ENCODE results near the gene LRP1. TPM values are rescaled to one million over a fixed set of nuclear protein-coding genes. Genes with fewer than 3 reads are reported as not detected.

The LRP1 gene
- total and polyA plus RNA-seq, 4 donors, result 87.5 to 375 (median 139) TPM

GRCh38 chr12:57201631-57202030 is 73.3 kb downstream of the LRP1 start:
- H3K36me3 ChIP-seq (ENCODE audit: control insufficient read depth in 4 of 4, insufficient read depth in 3 of 4, low read depth in 1 of 4, low read length in 3 of 4), result peaks cover 60 to 99% (median 76%) of the 10 kb centered on the region in 4 donors

More at GRCh38 chr12:57201631-57202030, 73.3 kb downstream of the LRP1 start:
- H3K9ac ChIP-seq (ENCODE audit: low read depth in 1 of 2, low read length in 2 of 2), result no peak overlapping the region
- no peaks in the 10 kb centered on the region for H3K27me3 ChIP-seq (ENCODE audit: control insufficient read depth in 4 of 4, insufficient read depth in 4 of 4, low read length in 3 of 4)
- DNase-seq (ENCODE audit: low spot score), result no peak
- no peaks in the 10 kb centered on the region for H3K9me3 ChIP-seq (ENCODE audit: control insufficient read depth in 4 of 4, low read length in 3 of 4)
- H3K4me1 ChIP-seq (ENCODE audit: control insufficient read depth in 4 of 4, insufficient read depth in 4 of 4, low read length in 3 of 4), result no peaks in the 10 kb centered on the region
- TF ChIP-seq, protein P1, sequence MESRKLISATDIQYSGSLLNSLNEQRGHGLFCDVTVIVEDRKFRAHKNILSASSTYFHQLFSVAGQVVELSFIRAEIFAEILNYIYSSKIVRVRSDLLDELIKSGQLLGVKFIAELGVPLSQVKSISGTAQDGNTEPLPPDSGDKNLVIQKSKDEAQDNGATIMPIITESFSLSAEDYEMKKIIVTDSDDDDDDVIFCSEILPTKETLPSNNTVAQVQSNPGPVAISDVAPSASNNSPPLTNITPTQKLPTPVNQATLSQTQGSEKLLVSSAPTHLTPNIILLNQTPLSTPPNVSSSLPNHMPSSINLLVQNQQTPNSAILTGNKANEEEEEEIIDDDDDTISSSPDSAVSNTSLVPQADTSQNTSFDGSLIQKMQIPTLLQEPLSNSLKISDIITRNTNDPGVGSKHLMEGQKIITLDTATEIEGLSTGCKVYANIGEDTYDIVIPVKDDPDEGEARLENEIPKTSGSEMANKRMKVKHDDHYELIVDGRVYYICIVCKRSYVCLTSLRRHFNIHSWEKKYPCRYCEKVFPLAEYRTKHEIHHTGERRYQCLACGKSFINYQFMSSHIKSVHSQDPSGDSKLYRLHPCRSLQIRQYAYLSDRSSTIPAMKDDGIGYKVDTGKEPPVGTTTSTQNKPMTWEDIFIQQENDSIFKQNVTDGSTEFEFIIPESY (IDR thresholded peaks at IDR 0.05), result no peak
- no peak for TF ChIP-seq RAD21 (IDR thresholded peaks at IDR 0.05)
- TF ChIP-seq GABPA (IDR thresholded peaks at IDR 0.05 in 1 of 2, conservative IDR thresholded peaks at IDR 0.05 in 1 of 2), result no peak
- TF ChIP-seq FOXA2 (IDR thresholded peaks at IDR 0.05), result no peak
- TF ChIP-seq YY1 (IDR thresholded peaks at IDR 0.05), result no peak
- TF ChIP-seq RXRA (IDR thresholded peaks at IDR 0.05), result no peak
- no peak for TF ChIP-seq HNF4G (IDR thresholded peaks at IDR 0.05)
- TF ChIP-seq, protein P2, sequence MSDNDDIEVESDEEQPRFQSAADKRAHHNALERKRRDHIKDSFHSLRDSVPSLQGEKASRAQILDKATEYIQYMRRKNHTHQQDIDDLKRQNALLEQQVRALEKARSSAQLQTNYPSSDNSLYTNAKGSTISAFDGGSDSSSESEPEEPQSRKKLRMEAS (IDR thresholded peaks at IDR 0.05), result no peak
- no peak for TF ChIP-seq REST (IDR thresholded peaks at IDR 0.05)
- TF ChIP-seq ATF3 (IDR thresholded peaks at IDR 0.05), result no peak
- TF ChIP-seq EGR1 (IDR thresholded peaks at IDR 0.05; ENCODE audit: low read depth in 2 of 2), result no peak
- no peak for TF ChIP-seq JUND (IDR thresholded peaks at IDR 0.05)
- TF ChIP-seq SP1 (IDR thresholded peaks at IDR 0.05), result no peak
- TF ChIP-seq, protein P3, sequence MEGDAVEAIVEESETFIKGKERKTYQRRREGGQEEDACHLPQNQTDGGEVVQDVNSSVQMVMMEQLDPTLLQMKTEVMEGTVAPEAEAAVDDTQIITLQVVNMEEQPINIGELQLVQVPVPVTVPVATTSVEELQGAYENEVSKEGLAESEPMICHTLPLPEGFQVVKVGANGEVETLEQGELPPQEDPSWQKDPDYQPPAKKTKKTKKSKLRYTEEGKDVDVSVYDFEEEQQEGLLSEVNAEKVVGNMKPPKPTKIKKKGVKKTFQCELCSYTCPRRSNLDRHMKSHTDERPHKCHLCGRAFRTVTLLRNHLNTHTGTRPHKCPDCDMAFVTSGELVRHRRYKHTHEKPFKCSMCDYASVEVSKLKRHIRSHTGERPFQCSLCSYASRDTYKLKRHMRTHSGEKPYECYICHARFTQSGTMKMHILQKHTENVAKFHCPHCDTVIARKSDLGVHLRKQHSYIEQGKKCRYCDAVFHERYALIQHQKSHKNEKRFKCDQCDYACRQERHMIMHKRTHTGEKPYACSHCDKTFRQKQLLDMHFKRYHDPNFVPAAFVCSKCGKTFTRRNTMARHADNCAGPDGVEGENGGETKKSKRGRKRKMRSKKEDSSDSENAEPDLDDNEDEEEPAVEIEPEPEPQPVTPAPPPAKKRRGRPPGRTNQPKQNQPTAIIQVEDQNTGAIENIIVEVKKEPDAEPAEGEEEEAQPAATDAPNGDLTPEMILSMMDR (IDR thresholded peaks at IDR 0.05; ENCODE audit: low read depth, low read length, missing input control), result no peak
- TF ChIP-seq NR2F2 (IDR thresholded peaks at IDR 0.05), result no peak
- no peak for TF ChIP-seq HNF4A (conservative IDR thresholded peaks at IDR 0.05)
- TF ChIP-seq TAF1 (conservative IDR thresholded peaks at IDR 0.05), result no peak
- TF ChIP-seq FOXA1 (IDR thresholded peaks at IDR 0.05), result no peak
- no peak overlapping the region for H3K27ac ChIP-seq (ENCODE audit: low read depth in 1 of 2, low read length in 2 of 2)
- H3K4me3 ChIP-seq (ENCODE audit: low read depth in 1 of 3, low read length in 3 of 3), result no peak overlapping the region
- 93% methylated on average over 16 of the region's 16 CpGs for WGBS
